Measurements from ENCODE around the gene PIK3R1. TPM values are rescaled to one million over a fixed set of nuclear protein-coding genes. Genes with fewer than 3 reads are reported as not detected.

Gene PIK3R1
- total and polyA plus RNA-seq, 9 donors: 44.2 to 68.7 (median 58.0) TPM

DNA sequence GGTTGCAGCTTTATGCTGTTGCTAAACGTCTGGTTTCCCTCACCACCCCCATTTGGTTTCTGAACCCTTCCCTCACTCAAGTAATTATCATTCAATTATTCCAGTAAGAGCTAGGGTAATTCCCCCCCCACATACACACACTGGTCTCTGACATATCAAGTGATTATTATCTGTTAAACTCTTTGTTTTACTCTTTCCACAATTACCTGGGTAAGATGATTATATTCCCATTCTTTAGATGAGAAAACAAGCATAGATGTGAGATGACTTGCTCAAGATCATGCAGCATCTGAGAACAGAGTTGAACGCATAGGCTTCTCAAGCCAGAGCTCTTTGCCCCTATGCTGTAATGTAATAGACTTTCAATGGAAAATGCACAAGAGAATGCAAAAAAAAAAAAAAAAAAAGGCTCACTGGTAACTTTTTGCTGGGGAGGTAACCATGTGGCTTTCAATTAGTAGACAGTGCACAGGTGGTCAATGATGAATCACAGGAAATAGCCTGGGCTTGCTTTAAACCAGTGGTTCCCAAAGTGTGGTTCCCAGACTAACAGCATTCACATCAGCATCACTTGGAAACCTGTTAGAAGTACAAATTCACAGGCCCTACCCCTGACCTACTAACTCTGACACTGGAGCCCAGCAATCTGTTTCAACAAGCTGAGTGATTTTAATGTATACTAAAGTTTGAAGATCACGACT lies 87.6 kb downstream of the PIK3R1 start:
- Histone ChIP-seq H3K36me3 (ENCODE audit: control insufficient read depth, insufficient read depth, low read length) (peaks cover 8% of the 10 kb centered on the region), H3K27me3 (ENCODE audit: control insufficient read depth, insufficient read depth, low read length) (no peaks in the 10 kb centered on the region), H3K4me1 (ENCODE audit: control insufficient read depth, insufficient read depth, low read length) (no peaks in the 10 kb centered on the region), H3K4me3 (ENCODE audit: low read length) (no peak overlapping the region), H3K27ac (ENCODE audit: low read length) (no peak overlapping the region), H3K9me3 (replicated peaks; ENCODE audit: control insufficient read depth, low read depth, low read length) (no peaks in the 10 kb centered on the region)
- no peak for DNase-seq
- 80% methylated on average over 1 of the region's 3 CpGs for WGBS (ENCODE audit: insufficient coverage)

DNA sequence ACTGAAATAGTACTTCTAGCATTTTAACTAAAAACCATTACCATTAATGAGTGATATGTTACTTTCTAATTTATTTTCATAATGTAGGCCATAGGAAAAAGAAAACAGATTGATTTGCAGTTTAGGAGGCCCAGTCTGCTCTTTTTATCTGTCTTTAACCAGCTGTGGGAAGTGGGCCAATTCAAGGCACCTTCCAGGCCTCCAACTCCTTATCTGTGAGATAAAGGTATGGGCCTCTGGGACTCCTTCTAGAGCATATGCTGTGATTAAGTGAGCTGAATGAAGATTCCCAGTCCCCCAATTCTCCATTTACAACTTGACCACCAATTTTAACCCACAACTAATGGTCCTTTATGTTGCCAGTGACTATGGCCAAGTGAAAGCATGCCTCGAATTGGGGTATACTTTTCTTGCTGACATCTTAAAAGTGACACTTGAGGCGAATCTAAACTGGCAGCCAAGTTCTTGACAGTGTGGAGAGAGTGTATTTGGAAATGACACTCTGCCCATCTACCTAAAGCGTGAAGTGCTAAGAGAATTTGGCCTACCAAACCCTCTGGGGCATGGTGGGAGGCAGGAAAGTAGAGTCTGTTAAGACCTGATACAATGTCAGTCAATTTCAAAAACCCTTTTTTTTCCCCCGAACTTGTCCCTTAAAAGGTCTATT lies 88.3 kb downstream of the PIK3R1 start:
- Histone ChIP-seq H3K27me3 (ENCODE audit: control insufficient read depth, insufficient read depth, low read length) (no peaks in the 10 kb centered on the region), H3K9me3 (replicated peaks; ENCODE audit: control insufficient read depth, low read depth, low read length) (no peaks in the 10 kb centered on the region), H3K36me3 (ENCODE audit: control insufficient read depth, insufficient read depth, low read length) (peaks cover 7% of the 10 kb centered on the region), H3K27ac (ENCODE audit: low read length) (no peak overlapping the region), H3K4me3 (ENCODE audit: low read length) (no peak overlapping the region), H3K4me1 (ENCODE audit: control insufficient read depth, insufficient read depth, low read length) (no peaks in the 10 kb centered on the region)
- 67% methylated on average over 1 of the region's 4 CpGs for WGBS (ENCODE audit: insufficient coverage)
- DNase-seq: no peak

DNA sequence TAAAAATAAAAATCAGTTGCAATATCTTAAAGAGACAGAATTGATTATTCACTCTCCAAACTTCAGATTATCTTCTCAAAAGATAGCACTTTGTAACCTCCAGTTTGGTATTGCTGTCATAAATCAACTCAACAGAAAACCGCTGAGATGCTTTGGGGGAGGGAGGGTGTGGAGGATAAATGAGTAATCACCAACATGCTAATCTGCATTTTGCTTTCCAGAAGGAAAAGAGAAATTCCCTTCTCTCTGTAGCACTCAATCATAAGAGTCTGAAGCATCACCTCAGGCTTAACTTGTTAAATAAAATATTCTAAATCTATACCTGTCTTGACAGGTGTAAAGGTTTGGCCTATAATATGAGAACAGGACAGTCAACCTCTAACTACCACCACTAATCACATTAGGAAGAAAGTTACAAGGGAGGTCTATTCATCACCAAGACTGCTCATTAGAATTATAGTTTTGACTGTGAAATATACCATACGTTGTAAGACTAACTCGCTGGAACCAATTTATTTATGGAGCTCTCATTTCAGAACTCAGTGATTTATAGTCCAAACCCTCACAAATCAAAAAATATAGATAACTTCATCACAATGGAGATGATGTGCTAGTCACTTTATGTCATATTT lies 89.0 kb downstream of the PIK3R1 start:
- no peaks in the 10 kb centered on the region for H3K9me3 ChIP-seq (replicated peaks; ENCODE audit: control insufficient read depth, low read depth, low read length)
- H3K36me3 ChIP-seq (ENCODE audit: control insufficient read depth, insufficient read depth, low read length): peaks cover 3% of the 10 kb centered on the region
- no peak overlapping the region for H3K4me3 ChIP-seq (ENCODE audit: low read length)
- H3K27ac ChIP-seq (ENCODE audit: low read length): no peak overlapping the region
- no CpG with 5 or more reads among the region's 3 CpGs for WGBS (ENCODE audit: insufficient coverage)
- H3K27me3 ChIP-seq (ENCODE audit: control insufficient read depth, insufficient read depth, low read length): no peaks in the 10 kb centered on the region
- H3K4me1 ChIP-seq (ENCODE audit: control insufficient read depth, insufficient read depth, low read length): no peaks in the 10 kb centered on the region
- no peak for DNase-seq

DNA sequence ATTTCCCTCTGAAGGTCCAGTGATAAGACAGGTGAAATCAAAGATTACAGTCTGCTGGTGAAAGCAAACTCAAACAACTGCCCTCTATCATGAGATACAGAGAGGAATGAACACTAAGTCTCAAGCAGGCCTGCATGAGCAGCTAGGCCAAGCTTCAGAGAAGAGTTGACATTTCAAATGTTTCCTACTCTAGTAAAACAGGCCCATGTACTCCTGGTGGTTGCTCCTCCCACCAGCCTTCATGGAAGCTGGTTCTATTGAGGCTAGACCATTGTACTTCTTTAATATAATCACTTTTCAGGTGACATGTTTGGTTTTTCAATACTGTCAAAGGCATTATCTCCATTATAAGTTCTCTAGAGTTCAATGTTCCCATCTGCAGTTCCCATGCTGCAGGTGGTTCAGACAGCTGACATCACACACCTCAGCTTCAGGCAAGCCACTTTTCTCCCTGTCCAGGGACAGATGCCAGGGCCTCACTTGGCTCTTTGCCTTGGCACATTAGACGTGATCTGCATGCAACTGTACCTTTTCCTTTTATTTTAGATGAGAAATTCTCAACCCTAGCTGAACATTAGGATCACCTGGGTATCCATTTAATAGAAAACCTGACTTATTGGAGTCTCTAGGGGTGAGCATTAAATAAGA lies 89.8 kb downstream of the PIK3R1 start:
- no peaks in the 10 kb centered on the region for H3K9me3 ChIP-seq (replicated peaks; ENCODE audit: control insufficient read depth, low read depth, low read length)
- H3K27ac ChIP-seq (ENCODE audit: low read length): no peak overlapping the region
- H3K36me3 ChIP-seq (ENCODE audit: control insufficient read depth, insufficient read depth, low read length): peaks cover 2% of the 10 kb centered on the region
- H3K4me1 ChIP-seq (ENCODE audit: control insufficient read depth, insufficient read depth, low read length): no peaks in the 10 kb centered on the region
- no peak overlapping the region for H3K4me3 ChIP-seq (ENCODE audit: low read length)
- no CpG with 5 or more reads among the region's 1 CpG for WGBS (ENCODE audit: insufficient coverage)
- no peak for DNase-seq
- H3K27me3 ChIP-seq (ENCODE audit: control insufficient read depth, insufficient read depth, low read length): no peaks in the 10 kb centered on the region

DNA sequence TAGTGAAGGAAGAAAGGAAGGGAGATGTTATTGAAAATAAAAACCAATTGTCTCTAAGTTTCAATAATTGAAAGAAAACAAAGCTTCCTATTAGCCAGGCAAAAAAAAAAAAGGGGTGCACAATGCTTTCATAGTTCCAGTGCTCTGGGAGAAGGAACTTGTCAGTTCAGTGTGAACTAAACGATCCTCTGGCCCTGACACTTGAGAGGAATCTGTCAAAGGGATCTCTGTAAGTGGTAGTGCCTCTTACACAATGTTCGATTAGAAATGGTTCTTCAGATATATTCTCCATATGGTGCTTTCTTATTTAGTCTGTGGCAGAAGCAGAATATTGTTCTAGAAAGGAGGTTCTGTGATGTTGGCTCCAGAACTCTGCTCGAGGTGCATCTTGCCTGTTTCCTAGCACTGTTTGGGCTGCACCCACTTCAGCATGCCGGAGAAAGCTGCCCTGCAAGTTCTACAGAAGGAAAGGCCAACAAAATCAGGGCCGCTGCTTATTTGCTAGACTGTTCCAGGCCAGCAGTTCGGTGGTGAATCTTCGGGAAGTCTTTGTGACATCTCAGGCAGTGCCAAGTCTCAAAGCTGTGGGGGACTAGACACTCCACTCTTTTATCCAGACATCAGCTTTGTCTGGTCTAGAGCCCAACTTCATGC lies 90.9 kb downstream of the PIK3R1 start:
- H3K27me3 ChIP-seq (ENCODE audit: control insufficient read depth, insufficient read depth, low read length): no peaks in the 10 kb centered on the region
- no peak for DNase-seq
- H3K36me3 ChIP-seq (ENCODE audit: control insufficient read depth, insufficient read depth, low read length): no peaks in the 10 kb centered on the region
- 57% methylated on average over 6 of the region's 7 CpGs for WGBS (ENCODE audit: insufficient coverage)
- no peaks in the 10 kb centered on the region for H3K4me1 ChIP-seq (ENCODE audit: control insufficient read depth, insufficient read depth, low read length)
- no peak overlapping the region for H3K27ac ChIP-seq (ENCODE audit: low read length)
- no peaks in the 10 kb centered on the region for H3K9me3 ChIP-seq (replicated peaks; ENCODE audit: control insufficient read depth, low read depth, low read length)
- no peak overlapping the region for H3K4me3 ChIP-seq (ENCODE audit: low read length)

DNA sequence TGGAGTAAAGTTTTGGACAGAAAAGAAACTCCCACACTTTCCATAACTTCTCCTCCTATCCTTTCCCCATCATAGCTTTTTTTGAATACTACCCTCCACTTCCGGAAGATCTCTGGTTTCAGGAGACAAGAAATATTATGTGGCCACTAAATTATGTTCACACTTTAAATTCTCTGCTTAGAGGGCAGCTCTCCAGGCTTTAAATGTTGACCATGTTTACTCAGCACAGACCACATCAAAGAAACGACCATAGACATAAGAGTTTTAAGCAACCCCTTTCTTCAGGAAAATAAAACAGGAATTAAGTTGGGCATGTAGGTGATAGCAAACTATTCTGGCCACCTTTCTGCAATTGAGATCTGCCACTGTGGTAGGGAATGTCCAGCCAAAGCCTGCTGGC lies 97.8 kb downstream of the PIK3R1 start:
- Histone ChIP-seq H3K4me3 (ENCODE audit: low read length) (no peak overlapping the region), H3K9me3 (replicated peaks; ENCODE audit: control insufficient read depth, low read depth, low read length) (no peaks in the 10 kb centered on the region), H3K27me3 (ENCODE audit: control insufficient read depth, insufficient read depth, low read length) (no peaks in the 10 kb centered on the region), H3K36me3 (ENCODE audit: control insufficient read depth, insufficient read depth, low read length) (no peaks in the 10 kb centered on the region), H3K4me1 (ENCODE audit: control insufficient read depth, insufficient read depth, low read length) (no peaks in the 10 kb centered on the region), H3K27ac (ENCODE audit: low read length) (no peak overlapping the region)
- no peak for DNase-seq
- no CpG with 5 or more reads among the region's 2 CpGs for whole genome bisulfite sequencing (ENCODE audit: insufficient coverage)

DNA sequence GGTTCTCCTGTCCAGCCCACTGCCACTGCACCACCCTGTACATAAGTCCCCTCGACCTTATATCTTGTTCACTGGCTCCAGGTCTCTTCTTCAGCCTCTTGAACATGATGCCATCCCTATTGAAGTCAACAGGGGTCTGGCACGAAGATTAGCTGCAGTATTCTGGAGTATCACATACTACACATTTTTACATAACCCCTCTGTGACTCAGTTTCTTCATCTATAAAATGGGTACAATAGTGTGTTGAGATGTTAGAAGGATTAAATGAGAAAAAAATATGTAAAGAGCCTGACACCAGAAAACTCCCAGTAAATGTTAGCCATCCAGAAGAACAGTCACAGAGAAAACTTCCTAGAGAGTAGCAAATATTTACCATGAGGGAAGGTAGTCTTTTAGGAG lies 98.9 kb downstream of the PIK3R1 start:
- 100% methylated on average over 1 of the region's 2 CpGs for WGBS (ENCODE audit: insufficient coverage)
- H3K9me3 ChIP-seq (replicated peaks; ENCODE audit: control insufficient read depth, low read depth, low read length): no peaks in the 10 kb centered on the region
- H3K36me3 ChIP-seq (ENCODE audit: control insufficient read depth, insufficient read depth, low read length): no peaks in the 10 kb centered on the region
- no peak for DNase-seq
- no peaks in the 10 kb centered on the region for H3K27me3 ChIP-seq (ENCODE audit: control insufficient read depth, insufficient read depth, low read length)
- no peak overlapping the region for H3K27ac ChIP-seq (ENCODE audit: low read length)
- no peak overlapping the region for H3K4me3 ChIP-seq (ENCODE audit: low read length)
- no peaks in the 10 kb centered on the region for H3K4me1 ChIP-seq (ENCODE audit: control insufficient read depth, insufficient read depth, low read length)

DNA sequence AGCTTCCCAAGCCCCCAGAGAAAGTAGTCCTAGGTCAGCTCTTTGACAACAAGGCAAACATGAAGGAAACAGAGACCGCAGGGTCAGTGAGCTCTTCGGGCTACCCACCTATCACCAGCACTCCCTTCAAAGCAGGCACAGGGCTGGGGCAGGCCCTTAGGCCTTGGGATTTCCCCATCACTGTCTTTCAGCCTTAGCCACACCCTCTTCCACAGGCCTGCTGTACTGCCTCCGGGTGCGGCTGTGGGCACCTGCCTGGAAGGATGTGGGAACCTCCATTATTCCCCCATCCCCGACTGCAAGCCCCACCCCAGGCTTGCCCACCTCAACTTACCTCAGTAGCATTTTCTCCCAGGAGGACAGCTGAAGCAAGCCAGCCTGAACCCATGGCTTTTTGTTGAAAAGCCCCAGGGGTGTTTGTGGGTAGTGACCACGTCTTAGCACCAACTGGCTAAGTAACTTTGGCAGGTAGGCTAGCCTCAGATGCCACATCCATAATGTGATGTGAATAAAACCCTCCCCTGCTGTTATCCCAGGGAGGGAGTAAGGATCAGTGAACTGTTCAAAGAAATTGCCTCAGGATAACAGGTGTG lies 100.2 kb downstream of the PIK3R1 start:
- no peaks in the 10 kb centered on the region for H3K9me3 ChIP-seq (replicated peaks; ENCODE audit: control insufficient read depth, low read depth, low read length)
- no peak for DNase-seq
- WGBS (ENCODE audit: insufficient coverage): 60% methylated on average over 1 of the region's 6 CpGs

DNA sequence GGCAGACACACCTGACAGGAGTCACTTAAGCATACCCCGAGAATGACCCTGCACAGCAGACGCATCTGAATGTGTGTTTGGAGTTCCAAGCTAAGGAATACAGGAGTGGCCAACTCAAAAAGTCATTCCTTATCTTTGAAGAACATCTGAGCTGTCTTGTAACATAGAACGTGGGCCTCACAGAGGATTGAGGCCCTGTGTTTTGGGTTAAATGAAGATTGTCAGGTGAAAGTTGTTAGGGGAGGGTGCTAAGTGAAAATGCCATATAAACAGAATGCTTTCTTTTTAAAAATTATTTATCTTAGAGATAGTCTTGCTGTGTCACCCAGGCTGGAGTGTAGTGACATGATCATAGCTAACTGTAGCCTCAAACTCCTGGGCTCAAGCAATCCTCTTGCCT lies 100.9 kb downstream of the PIK3R1 start:
- no peak overlapping the region for H3K4me3 ChIP-seq (ENCODE audit: low read length)
- no peaks in the 10 kb centered on the region for H3K9me3 ChIP-seq (replicated peaks; ENCODE audit: control insufficient read depth, low read depth, low read length)
- WGBS (ENCODE audit: insufficient coverage): 90% methylated on average over 2 of the region's 3 CpGs
- H3K4me1 ChIP-seq (ENCODE audit: control insufficient read depth, insufficient read depth, low read length): no peaks in the 10 kb centered on the region
- no peaks in the 10 kb centered on the region for H3K27me3 ChIP-seq (ENCODE audit: control insufficient read depth, insufficient read depth, low read length)
- DNase-seq: no peak
- H3K27ac ChIP-seq (ENCODE audit: low read length): no peak overlapping the region
- no peaks in the 10 kb centered on the region for H3K36me3 ChIP-seq (ENCODE audit: control insufficient read depth, insufficient read depth, low read length)

More for the DNA sequence above, 100.2 kb downstream of the PIK3R1 start:
- H3K27ac ChIP-seq (ENCODE audit: low read length): no peak overlapping the region
- H3K4me3 ChIP-seq (ENCODE audit: low read length): no peak overlapping the region
- H3K27me3 ChIP-seq (ENCODE audit: control insufficient read depth, insufficient read depth, low read length): no peaks in the 10 kb centered on the region
- no peaks in the 10 kb centered on the region for H3K36me3 ChIP-seq (ENCODE audit: control insufficient read depth, insufficient read depth, low read length)
- H3K4me1 ChIP-seq (ENCODE audit: control insufficient read depth, insufficient read depth, low read length): no peaks in the 10 kb centered on the region

Measured in muscle of leg (tissue), 11 donors.